ENCODE measurements around the gene EHF.

Gene EHF

DNA sequence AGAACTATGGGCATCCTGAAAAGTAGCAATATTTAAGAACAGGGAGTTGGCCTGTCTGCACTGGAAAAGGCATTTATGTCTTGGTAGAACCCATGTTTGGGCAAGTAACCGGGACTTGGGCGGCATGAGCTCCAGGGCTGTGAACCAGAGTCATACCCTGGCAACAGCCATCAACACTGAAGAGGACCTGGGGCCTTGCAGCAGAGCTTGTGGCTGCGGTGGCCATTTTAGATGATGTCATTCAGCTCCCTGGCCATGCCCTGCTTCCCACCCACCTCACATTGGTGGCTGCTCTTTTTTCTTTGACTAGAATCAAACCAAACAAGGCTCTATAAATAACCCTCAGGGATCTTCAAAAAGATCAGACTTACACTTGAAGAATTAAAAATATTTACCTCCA, 26.6 kb downstream of the EHF start:
- no peak for DNase-seq

- no peak for DNase-seq
These were observed 27.1 kb downstream of the EHF start for GRCh38 chr11:34648036-34648435.

DNA sequence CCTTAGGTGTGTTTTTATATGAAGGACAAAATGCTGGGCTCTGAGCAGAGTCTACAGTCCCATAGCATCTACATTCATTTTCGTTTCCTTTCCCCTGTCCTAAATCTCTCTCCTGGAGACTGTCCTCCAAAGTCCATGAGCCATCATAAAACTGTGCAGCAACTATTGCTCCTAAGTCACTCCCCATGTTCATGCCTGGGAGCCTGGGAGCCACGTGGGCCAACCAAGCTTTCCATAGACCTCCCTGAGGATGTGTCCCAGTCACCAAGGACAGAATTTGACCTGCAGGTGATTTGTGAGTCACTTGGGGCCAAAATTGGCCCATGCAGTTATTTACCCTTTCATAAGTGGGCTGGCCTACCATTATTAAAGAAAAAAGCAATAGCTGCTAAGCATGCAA, 28.7 kb downstream of the EHF start:
- DNase-seq = no peak

GRCh38 chr11:34650528-34650927, 29.6 kb downstream of the EHF start:
- DNase-seq = no peak

- DNase-seq = no peak
These were observed 30.7 kb downstream of the EHF start for GRCh38 chr11:34651551-34651950.

- no peak for DNase-seq
These were observed 31.5 kb downstream of the EHF start for GRCh38 chr11:34652191-34652973.

GRCh38 chr11:34653031-34653430, 32.1 kb downstream of the EHF start:
- DNase-seq = no peak

GRCh38 chr11:34653851-34654482, 33.1 kb downstream of the EHF start:
- peak; percentile 79 for DNase-seq

DNA sequence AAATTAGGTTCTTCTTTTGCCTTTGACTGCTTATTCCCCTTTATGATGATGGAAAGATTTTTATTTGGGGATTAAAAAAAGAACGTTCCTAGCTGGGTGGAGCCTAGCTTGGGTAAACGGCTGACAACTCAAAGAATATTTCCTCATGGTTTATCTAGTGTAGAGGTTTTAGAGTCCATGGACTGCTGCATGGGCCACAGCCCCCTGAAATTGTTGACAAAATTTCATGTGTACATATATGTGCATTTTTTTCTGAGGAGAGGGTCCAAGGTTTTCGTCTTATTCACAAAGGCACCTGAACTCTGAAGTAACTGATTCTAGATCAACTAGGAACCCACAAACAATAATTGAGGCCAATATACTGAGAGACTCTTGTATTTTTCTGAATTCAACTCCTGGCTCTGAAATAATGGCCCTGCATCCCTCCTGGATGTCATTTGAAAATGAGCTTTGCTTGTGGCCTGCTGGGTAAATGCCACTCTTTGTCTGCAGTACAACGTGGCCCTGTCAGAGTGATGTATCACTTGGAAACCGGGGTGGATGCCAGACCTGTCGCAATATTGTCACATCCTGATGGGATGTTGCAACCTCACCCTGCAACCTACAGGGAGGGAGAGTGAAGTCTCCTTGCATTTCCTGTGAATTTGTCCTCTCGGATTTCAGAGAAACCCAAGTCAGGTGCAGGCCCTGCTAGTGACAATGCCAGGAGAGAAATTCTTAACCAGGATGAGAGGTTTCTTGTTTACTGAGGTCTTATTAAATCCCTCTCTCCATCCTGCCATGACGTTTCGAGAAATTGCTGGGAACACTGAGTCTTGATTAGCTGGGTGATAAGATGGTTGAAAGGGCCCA, 33.8 kb downstream of the EHF start:
- peak; percentile 74 for DNase-seq

GRCh38 chr11:34655335-34656008, 34.6 kb downstream of the EHF start:
- DNase-seq = peak; percentile 79

DNA sequence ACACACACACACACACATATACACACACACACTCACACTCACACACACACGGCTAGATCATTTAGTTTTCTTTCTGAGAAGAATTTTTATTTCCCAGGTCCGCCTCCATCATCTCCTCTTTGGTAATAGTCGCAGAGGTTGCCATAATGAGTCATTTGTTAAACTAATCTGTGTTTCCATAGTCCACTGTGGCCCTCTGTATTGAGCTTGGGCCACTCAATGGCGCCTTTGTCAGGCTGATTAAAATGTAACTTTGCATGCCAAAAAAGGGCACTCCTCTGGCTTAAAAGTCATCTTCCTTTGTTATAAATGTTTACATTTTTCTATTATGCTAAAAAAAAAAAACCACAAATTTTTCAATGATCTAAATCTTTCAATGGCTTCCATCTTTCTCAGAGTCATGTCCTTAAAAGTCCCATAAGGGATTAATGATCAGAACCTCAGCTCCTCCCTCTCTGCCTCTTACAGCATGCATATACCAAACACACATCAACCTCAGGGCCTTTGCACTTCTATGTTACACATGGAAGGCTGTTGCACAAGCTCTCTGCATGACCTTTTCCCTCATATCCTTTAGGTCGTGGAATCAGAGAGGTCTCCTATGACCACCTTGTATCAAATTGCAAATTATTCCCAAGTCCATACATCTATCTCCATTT, 35.3 kb downstream of the EHF start:
- DNase-seq = no peak

DNA sequence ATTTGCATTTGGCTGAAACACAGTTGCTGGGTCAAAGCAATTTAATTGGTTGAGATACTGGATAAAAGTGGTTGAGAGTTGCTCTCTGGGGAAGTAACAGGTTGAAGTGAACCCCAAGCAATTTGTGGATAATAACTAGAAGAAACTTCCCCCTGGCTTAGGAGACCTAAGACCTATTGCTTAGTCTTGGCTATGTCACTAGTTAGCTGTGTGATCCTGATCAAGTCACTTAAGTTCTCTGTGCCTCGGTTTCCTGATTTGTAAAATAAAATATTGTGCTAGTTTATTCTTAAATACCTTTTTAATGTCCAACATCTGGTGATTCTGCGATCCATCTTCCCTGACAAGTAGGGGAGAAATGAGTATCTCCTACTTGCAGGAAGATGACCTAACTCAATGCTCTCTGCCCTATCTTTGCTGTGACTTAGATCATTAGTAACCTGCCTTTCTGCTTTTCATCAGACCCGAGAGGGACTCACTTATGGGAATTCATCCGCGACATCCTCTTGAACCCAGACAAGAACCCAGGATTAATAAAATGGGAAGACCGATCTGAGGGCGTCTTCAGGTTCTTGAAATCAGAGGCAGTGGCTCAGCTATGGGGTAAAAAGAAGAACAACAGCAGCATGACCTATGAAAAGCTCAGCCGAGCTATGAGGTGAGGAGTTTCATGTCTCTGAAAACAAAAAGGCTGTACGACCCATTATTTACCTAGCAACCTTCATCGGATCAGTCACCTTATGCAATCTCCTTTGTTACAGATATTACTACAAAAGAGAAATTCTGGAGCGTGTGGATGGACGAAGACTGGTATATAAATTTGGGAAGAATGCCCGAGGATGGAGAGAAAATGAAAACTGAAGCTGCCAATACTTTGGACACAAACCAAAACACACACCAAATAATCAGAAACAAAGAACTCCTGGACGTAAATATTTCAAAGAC, 37.5 kb downstream of the EHF start:
- DNase-seq = no peak

DNA sequence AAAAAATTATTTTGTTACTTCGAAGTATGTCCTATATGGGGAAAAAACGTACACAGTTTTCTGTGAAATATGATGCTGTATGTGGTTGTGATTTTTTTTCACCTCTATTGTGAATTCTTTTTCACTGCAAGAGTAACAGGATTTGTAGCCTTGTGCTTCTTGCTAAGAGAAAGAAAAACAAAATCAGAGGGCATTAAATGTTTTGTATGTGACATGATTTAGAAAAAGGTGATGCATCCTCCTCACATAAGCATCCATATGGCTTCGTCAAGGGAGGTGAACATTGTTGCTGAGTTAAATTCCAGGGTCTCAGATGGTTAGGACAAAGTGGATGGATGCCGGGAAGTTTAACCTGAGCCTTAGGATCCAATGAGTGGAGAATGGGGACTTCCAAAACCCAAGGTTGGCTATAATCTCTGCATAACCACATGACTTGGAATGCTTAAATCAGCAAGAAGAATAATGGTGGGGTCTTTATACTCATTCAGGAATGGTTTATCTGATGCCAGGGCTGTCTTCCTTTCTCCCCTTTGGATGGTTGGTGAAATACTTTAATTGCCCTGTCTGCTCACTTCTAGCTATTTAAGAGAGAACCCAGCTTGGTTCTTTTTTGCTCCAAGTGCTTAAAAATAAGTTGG, 38.3 kb downstream of the EHF start:
- DNase-seq = no peak

DNA sequence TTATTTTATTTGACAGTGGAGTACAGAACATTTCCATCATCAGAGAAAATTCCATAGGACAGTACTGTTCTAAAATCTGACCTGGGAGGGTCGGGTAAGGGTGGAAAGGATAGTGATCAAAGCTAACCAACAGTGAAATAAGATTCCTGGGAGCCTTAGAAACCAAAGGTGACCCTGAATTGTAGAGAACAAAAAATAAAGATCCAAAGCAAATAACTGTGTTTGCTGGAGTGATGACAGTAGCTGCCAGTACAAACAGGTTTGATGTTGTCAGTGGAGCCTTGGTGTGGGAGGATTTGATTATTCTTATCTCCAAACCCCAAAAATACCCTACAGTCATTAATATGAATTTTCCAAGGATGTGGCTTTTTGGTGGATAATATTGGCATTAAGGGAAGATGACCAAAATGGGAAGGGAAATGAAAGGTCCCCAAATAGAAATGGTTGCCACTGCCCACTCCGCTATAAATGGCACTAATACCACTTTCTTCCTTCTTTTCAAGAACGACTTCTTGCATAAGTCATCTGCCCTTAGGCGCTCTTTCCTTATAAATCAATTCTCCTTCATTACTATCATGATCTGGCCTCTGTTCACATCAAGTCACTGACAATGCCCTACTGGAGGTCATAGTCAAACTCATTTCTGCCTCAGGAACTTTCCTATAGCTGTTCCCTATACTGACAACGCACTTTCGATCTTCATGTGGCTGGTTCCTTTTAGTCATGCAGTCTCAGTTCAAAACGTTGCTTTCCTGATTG, 44.4 kb downstream of the EHF start:
- no peak for DNase-seq

DNA sequence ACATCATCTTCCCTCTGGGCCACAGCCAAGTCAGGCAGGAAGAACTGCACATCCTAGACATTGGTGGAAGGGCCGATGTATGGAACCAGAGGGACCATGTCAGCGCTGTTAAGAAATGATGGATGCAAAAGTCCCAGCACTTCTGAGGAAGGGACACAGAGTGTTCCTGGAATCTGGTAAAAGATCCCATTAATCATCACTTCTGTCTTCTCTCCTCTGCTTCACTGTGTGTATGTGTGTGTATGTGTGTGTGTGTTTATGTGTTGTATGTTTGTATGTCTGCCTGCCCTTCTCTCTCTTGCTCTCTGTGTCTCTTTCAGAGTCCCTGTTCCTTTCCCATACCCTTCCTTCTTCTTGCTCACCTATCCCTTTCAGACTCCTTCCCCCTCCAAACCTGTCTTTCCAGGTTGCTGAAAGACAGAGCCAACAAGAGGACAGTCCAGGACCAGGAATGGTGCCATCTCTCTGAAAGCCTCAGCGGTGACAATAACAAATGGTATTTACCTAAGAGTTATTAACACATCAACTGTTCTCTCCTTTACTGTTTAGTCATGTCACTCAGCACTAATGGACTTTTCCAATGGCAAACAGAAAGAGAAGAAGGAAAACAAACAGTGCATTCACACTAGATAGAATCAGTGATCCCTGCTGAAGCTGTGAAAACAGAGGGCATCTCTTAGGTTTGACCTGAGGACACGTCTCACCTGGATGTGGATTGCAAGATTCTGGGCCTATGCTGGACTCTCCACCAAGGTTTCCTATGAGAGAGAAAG, 47.1 kb downstream of the EHF start:
- DNase-seq = no peak

DNA sequence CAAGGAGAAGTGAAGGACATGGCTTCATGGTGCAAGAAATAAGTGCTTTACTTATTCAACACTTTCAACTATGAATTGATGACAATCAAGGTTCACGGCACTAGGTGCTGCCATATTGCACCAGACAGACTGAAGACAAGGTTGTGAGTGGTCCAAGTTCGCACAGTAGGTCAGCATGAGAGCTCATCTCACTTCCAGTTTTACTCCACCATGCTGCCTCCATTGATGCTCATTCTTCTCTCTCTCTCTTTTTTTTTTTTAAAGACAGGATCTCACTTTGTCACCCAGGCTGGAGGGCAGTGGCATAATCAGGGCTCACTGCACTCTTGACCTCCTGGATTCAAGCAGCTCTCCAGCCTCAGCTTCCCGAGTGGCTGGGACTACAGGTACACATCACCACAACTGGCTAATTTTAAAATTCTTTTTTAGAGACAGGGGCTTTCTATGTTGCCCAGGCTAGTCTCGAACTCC, 47.7 kb downstream of the EHF start:
- DNase-seq = no peak

DNA sequence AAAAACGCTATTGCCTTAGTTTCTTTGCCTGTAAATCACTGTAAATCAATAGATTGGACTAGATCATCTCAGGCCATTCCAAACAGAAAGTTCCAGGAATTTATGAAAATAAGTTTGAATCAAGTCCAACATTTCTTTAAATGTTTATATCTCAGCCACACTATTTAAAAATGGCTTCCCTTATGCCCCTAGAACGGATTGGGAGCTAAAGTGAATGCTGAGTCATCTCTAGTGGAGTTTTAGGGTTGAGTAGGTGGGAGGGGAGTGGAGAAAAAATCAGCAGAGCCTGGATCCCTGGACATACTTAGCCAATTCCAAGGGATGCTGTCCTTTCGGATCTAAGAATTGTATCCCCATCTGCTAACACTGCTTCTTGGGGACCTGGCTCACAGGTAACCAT, 48.6 kb downstream of the EHF start:
- no peak for DNase-seq

- no peak for DNase-seq
These were observed 50.2 kb downstream of the EHF start for GRCh38 chr11:34671117-34671516.

DNA sequence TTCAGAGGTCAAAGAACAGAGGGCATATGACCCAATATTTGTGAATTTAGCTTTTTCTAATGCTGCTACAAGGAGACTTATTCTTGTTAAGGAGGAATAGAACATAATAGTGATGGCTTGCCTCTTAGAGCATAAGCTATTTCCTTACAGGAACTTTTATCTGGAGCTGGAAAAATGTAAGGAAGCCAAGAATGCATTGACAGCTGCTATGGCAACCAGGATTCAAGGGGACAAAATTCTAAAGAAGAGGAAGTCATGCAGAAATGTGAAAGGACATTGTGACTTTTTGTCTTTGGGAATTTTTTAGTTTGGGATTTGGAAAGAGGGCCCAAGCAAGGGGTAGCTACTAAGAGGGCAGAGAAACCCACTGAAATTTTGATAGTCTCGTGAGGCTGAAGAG, 51.1 kb downstream of the EHF start:
- no peak for DNase-seq

Measured in fibroblast of skin of right quadriceps (primary cell).